ENCODE measurements around the gene LRPAP1.

The LRPAP1 gene

GRCh38 chr4:3496021-3496420 lies 36.2 kb downstream of the LRPAP1 start:
- Histone ChIP-seq H3K27ac (ENCODE audit: low read depth in 2 of 2, low read length in 2 of 2) (no peak overlapping the region), H3K4me3 (ENCODE audit: low read length in 2 of 2) (no peak overlapping the region), H3K9me3 (ENCODE audit: control insufficient read depth in 2 of 2, low read length in 2 of 2) (no peaks in the 10 kb centered on the region), H3K36me3 (ENCODE audit: control insufficient read depth in 2 of 2, insufficient read depth in 2 of 2, low read length in 2 of 2) (no peaks in the 10 kb centered on the region), H3K27me3 (ENCODE audit: control insufficient read depth in 2 of 2, insufficient read depth in 2 of 2, low read length in 2 of 2) (peaks cover 3 to 12% of the 10 kb centered on the region in 2 donors), H3K9ac (ENCODE audit: low read depth in 1 of 2, low read length in 2 of 2) (no peak overlapping the region), H3K4me1 (ENCODE audit: control insufficient read depth in 2 of 2, insufficient read depth in 2 of 2, low read length in 2 of 2) (no peaks in the 10 kb centered on the region)

DNA sequence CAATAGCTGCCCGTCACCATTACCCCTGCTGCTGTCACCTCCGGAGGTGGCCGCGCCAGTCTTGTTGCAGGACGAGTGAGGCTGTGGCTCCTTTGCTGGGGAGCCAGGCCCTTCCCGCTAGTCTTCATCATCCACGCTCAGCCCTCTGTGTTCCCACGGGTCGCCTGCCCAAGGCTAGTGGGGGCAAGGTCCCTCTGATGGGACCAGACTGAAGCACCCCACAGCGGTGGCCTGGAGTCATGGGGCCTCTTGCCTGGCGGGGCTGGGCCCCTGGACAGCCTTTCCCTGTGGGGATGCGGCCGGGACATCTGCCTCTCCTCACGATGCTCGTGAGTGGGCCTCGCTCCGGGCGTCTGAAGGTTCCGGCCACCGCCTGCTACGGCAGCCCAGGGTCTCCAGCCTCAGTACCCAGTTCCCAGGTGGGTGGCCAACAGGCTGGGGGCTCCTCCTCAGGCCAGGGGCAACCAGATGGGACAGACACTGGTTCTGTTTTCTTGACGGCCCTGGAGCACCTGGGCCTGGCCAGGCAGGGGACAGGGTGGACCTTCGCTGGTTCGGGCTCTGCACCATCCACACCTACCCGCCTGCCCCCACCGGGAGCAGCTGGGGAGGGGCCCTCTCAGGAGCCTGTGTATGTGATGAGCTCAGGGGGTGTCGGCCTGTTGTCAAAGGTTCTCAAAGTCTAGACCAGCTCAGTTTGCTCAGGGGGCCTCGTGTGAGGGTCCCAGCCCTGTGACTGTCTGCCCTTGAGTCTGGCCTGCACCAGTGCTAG lies 36.8 kb downstream of the LRPAP1 start:
- Histone ChIP-seq H3K4me3 (ENCODE audit: low read length in 2 of 2) (no peak overlapping the region), H3K27me3 (ENCODE audit: control insufficient read depth in 2 of 2, insufficient read depth in 2 of 2, low read length in 2 of 2) (peaks cover 6 to 12% of the 10 kb centered on the region in 2 donors), H3K36me3 (ENCODE audit: control insufficient read depth in 2 of 2, insufficient read depth in 2 of 2, low read length in 2 of 2) (no peaks in the 10 kb centered on the region), H3K4me1 (ENCODE audit: control insufficient read depth in 2 of 2, insufficient read depth in 2 of 2, low read length in 2 of 2) (no peaks in the 10 kb centered on the region), H3K9ac (ENCODE audit: low read depth in 1 of 2, low read length in 2 of 2) (no peak overlapping the region), H3K27ac (ENCODE audit: low read depth in 2 of 2, low read length in 2 of 2) (no peak overlapping the region), H3K9me3 (ENCODE audit: control insufficient read depth in 2 of 2, low read length in 2 of 2) (no peaks in the 10 kb centered on the region)

DNA sequence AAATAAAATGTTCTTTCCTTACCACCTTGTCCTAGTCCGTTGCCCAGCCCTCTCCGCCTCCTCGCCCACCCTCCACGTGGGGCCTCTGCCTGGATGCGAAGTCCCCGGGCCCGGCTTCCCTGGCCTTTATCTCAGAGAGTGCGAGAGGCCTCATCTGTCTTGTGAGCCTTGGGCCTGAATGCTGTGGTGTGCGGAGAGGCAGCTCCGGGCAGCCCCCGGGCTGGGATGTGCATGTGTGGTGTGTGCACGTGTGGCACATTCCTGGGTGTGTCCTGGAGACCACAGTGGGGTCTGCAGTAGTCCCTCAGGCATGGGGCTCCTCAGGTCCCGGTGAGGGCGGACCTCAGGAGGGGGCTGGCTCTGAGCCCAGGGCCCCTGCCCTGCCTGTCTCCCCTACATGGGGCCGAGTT lies 37.8 kb downstream of the LRPAP1 start:
- H3K27me3 ChIP-seq (ENCODE audit: control insufficient read depth in 2 of 2, insufficient read depth in 2 of 2, low read length in 2 of 2), result peaks cover 6 to 12% of the 10 kb centered on the region in 2 donors
- no peak overlapping the region for H3K9ac ChIP-seq (ENCODE audit: low read depth in 1 of 2, low read length in 2 of 2)
- H3K4me1 ChIP-seq (ENCODE audit: control insufficient read depth in 2 of 2, insufficient read depth in 2 of 2, low read length in 2 of 2), result no peaks in the 10 kb centered on the region
- H3K27ac ChIP-seq (ENCODE audit: low read depth in 2 of 2, low read length in 2 of 2), result no peak overlapping the region
- no peaks in the 10 kb centered on the region for H3K36me3 ChIP-seq (ENCODE audit: control insufficient read depth in 2 of 2, insufficient read depth in 2 of 2, low read length in 2 of 2)
- no peak overlapping the region for H3K4me3 ChIP-seq (ENCODE audit: low read length in 2 of 2)
- no peaks in the 10 kb centered on the region for H3K9me3 ChIP-seq (ENCODE audit: control insufficient read depth in 2 of 2, low read length in 2 of 2)

DNA sequence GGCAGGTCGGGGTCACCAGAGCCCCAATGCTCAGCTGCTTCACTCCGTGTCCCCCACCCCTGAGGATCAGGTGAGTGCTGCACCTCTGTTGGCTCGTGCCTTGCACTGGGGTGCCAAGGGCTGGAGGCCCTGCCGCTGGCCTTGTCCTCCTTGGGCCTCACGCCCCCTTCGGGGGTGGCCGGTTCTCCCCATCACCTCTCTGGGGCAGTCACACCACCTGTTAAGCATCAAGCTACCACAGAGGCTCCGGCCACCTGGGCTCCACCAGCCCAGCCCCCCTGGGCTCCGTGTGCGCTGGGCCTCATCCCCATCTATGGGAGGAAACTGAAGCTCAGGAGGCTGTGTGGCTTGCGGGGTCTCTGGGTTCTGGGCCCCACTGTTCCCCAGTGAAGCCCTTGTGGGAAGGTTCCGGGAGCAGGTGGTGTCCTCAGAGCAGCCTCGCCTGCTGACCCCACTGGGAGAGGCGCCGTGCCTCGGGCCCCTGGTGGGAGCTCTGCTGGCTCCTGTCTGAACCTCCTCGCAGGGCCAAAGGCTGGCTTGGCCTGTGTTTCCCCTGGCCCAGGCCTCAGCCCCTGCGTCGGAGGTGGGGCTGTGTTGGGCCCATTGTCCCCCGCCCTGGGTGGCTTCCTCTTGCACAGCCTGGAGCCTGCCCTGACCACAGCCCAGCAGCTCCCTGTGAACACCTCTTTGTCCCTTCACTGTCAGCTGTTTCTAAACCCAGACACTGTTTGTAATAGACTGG lies 38.3 kb downstream of the LRPAP1 start:
- Histone ChIP-seq H3K27ac (ENCODE audit: low read depth in 2 of 2, low read length in 2 of 2) (no peak overlapping the region), H3K36me3 (ENCODE audit: control insufficient read depth in 2 of 2, insufficient read depth in 2 of 2, low read length in 2 of 2) (no peaks in the 10 kb centered on the region), H3K9ac (ENCODE audit: low read depth in 1 of 2, low read length in 2 of 2) (no peak overlapping the region), H3K4me1 (ENCODE audit: control insufficient read depth in 2 of 2, insufficient read depth in 2 of 2, low read length in 2 of 2) (no peaks in the 10 kb centered on the region), H3K27me3 (ENCODE audit: control insufficient read depth in 2 of 2, insufficient read depth in 2 of 2, low read length in 2 of 2) (peaks cover 6 to 12% of the 10 kb centered on the region in 2 donors), H3K4me3 (ENCODE audit: low read length in 2 of 2) (no peak overlapping the region), H3K9me3 (ENCODE audit: control insufficient read depth in 2 of 2, low read length in 2 of 2) (no peaks in the 10 kb centered on the region)

GRCh38 chr4:3492741-3493719 lies 39.2 kb downstream of the LRPAP1 start:
- H3K4me1 ChIP-seq (ENCODE audit: control insufficient read depth in 2 of 2, insufficient read depth in 2 of 2, low read length in 2 of 2), result no peaks in the 10 kb centered on the region
- H3K36me3 ChIP-seq (ENCODE audit: control insufficient read depth in 2 of 2, insufficient read depth in 2 of 2, low read length in 2 of 2), result no peaks in the 10 kb centered on the region
- no peak overlapping the region for H3K27ac ChIP-seq (ENCODE audit: low read depth in 2 of 2, low read length in 2 of 2)
- H3K27me3 ChIP-seq (ENCODE audit: control insufficient read depth in 2 of 2, insufficient read depth in 2 of 2, low read length in 2 of 2), result peaks cover 6 to 12% of the 10 kb centered on the region in 2 donors
- H3K4me3 ChIP-seq (ENCODE audit: low read length in 2 of 2), result no peak overlapping the region
- H3K9ac ChIP-seq (ENCODE audit: low read depth in 1 of 2, low read length in 2 of 2), result no peak overlapping the region
- no peaks in the 10 kb centered on the region for H3K9me3 ChIP-seq (ENCODE audit: control insufficient read depth in 2 of 2, low read length in 2 of 2)

DNA sequence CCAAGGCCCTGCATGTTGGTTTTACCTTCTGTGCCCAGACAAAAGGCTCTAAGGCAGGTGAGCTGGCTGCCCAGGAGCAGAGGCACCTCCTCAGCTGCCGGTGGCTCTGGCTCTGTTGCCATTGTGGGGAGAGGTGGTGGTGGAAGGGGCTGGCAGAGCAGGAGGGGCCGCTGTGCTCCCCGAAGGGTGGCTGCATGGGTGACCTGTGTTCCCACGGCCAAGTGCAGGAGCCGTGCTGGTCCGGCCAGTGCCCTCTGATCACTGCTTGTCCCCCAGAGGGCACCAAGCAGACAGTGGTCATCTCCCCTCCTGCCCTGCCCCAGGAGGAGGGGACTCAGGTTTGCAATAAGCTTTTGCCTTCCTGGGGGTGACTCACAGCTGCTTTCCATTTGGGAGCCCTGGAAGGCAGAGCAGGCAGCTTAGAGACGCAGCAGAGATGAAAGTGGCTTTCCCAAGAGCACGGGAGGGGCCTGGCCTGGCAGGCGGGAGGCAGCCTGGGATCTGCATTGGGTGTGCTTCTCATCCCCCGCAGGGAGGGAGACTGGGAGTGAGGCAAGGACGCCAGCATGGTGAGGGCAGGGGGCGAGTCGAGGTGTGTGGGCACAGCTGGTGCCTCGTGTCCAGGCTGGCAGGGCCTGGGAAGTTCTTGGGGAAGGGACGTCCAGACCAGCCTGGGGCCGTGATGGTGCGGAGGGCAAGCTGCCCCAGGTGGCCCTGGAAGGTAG lies 40.4 kb downstream of the LRPAP1 start:
- H3K27ac ChIP-seq (ENCODE audit: low read depth in 2 of 2, low read length in 2 of 2), result no peak overlapping the region
- no peaks in the 10 kb centered on the region for H3K4me1 ChIP-seq (ENCODE audit: control insufficient read depth in 2 of 2, insufficient read depth in 2 of 2, low read length in 2 of 2)
- no peaks in the 10 kb centered on the region for H3K9me3 ChIP-seq (ENCODE audit: control insufficient read depth in 2 of 2, low read length in 2 of 2)
- peaks cover 6 to 15% of the 10 kb centered on the region in 2 donors for H3K27me3 ChIP-seq (ENCODE audit: control insufficient read depth in 2 of 2, insufficient read depth in 2 of 2, low read length in 2 of 2)
- no peak overlapping the region for H3K4me3 ChIP-seq (ENCODE audit: low read length in 2 of 2)
- no peaks in the 10 kb centered on the region for H3K36me3 ChIP-seq (ENCODE audit: control insufficient read depth in 2 of 2, insufficient read depth in 2 of 2, low read length in 2 of 2)
- H3K9ac ChIP-seq (ENCODE audit: low read depth in 1 of 2, low read length in 2 of 2), result no peak overlapping the region

GRCh38 chr4:3489451-3489962 lies 42.7 kb downstream of the LRPAP1 start:
- peaks cover 11 to 17% of the 10 kb centered on the region in 2 donors for H3K27me3 ChIP-seq (ENCODE audit: control insufficient read depth in 2 of 2, insufficient read depth in 2 of 2, low read length in 2 of 2)
- H3K36me3 ChIP-seq (ENCODE audit: control insufficient read depth in 2 of 2, insufficient read depth in 2 of 2, low read length in 2 of 2), result no peaks in the 10 kb centered on the region
- no peak overlapping the region for H3K27ac ChIP-seq (ENCODE audit: low read depth in 2 of 2, low read length in 2 of 2)
- no peaks in the 10 kb centered on the region for H3K9me3 ChIP-seq (ENCODE audit: control insufficient read depth in 2 of 2, low read length in 2 of 2)
- H3K4me1 ChIP-seq (ENCODE audit: control insufficient read depth in 2 of 2, insufficient read depth in 2 of 2, low read length in 2 of 2), result peaks cover 6 to 9% of the 10 kb centered on the region in 2 donors
- H3K9ac ChIP-seq (ENCODE audit: low read depth in 1 of 2, low read length in 2 of 2), result no peak overlapping the region
- H3K4me3 ChIP-seq (ENCODE audit: low read length in 2 of 2), result no peak overlapping the region

- no peaks in the 10 kb centered on the region for H3K9me3 ChIP-seq (ENCODE audit: control insufficient read depth in 2 of 2, low read length in 2 of 2)
- peaks cover 13 to 17% of the 10 kb centered on the region in 2 donors for H3K27me3 ChIP-seq (ENCODE audit: control insufficient read depth in 2 of 2, insufficient read depth in 2 of 2, low read length in 2 of 2)
- H3K27ac ChIP-seq (ENCODE audit: low read depth in 2 of 2, low read length in 2 of 2), result no peak overlapping the region
- no peak overlapping the region for H3K4me3 ChIP-seq (ENCODE audit: low read length in 2 of 2)
- no peaks in the 10 kb centered on the region for H3K36me3 ChIP-seq (ENCODE audit: control insufficient read depth in 2 of 2, insufficient read depth in 2 of 2, low read length in 2 of 2)
- H3K9ac ChIP-seq (ENCODE audit: low read depth in 1 of 2, low read length in 2 of 2), result no peak overlapping the region
- H3K4me1 ChIP-seq (ENCODE audit: control insufficient read depth in 2 of 2, insufficient read depth in 2 of 2, low read length in 2 of 2), result peaks cover 12 to 13% of the 10 kb centered on the region in 2 donors
These were observed 43.4 kb downstream of the LRPAP1 start for GRCh38 chr4:3488820-3489219.

DNA sequence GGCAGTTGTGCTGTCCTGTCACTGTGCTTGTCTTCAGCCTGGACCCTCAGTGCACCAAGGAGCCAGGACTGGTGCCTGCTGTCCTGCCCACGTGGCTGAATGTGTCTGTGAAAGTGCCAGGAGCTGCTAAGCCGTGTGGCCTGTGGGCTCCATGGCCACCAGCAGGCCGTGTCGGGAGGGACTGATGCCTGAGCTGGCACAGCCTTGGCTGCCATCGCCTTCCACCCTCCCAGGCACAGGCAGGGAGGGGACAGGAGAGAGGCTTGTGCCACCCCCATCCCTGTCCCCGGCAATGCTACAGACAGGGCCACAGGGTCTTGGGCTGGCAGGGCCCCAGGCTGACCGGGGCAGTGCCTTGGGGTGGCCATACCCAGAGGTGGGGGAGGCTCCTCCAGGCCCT lies 44.4 kb downstream of the LRPAP1 start:
- H3K27ac ChIP-seq (ENCODE audit: low read depth in 2 of 2, low read length in 2 of 2), result no peak overlapping the region
- H3K27me3 ChIP-seq (ENCODE audit: control insufficient read depth in 2 of 2, insufficient read depth in 2 of 2, low read length in 2 of 2), result peaks cover 11 to 19% of the 10 kb centered on the region in 2 donors
- H3K9ac ChIP-seq (ENCODE audit: low read depth in 1 of 2, low read length in 2 of 2), result no peak overlapping the region
- H3K4me3 ChIP-seq (ENCODE audit: low read length in 2 of 2), result no peak overlapping the region
- H3K36me3 ChIP-seq (ENCODE audit: control insufficient read depth in 2 of 2, insufficient read depth in 2 of 2, low read length in 2 of 2), result no peaks in the 10 kb centered on the region
- peaks cover 12 to 19% of the 10 kb centered on the region in 2 donors for H3K4me1 ChIP-seq (ENCODE audit: control insufficient read depth in 2 of 2, insufficient read depth in 2 of 2, low read length in 2 of 2)
- H3K9me3 ChIP-seq (ENCODE audit: control insufficient read depth in 2 of 2, low read length in 2 of 2), result no peaks in the 10 kb centered on the region

Data from mucosa of rectum (tissue), 2 donors.